ENCODE results near the gene SEPTIN11.
A peak's percentile ranks its signal among the peaks of the same experiment; 100 is the strongest.

SEPTIN11 gene

GRCh38 chr4:76949276-76950051, at the start of gene SEPTIN11:
Gene SEPTIN11 (plus strand): TSS chr4:76949752. CDS start chr4:76949904, 152 bp downstream.
- peak; percentile 76 for DNase-seq (ENCODE audit: low read depth)

GRCh38 chr4:76902233-76902890, 47.2 kb upstream of the SEPTIN11 start:
- no peak for DNase-seq (ENCODE audit: low read depth)

GRCh38 chr4:76904646-76905190, 44.8 kb upstream of the SEPTIN11 start:
- DNase-seq (ENCODE audit: low read depth): no peak

- no peak for DNase-seq (ENCODE audit: low read depth)
Observed at GRCh38 chr4:76905521-76905920, 44.0 kb upstream of the SEPTIN11 start.

- DNase-seq (ENCODE audit: low read depth): no peak
Observed at GRCh38 chr4:76909711-76910110, 39.8 kb upstream of the SEPTIN11 start.

- no peak for DNase-seq (ENCODE audit: low read depth)
Observed at GRCh38 chr4:76920715-76921114, 28.8 kb upstream of the SEPTIN11 start.

- DNase-seq (ENCODE audit: low read depth): no peak
Observed at GRCh38 chr4:76923619-76924357, 25.8 kb upstream of the SEPTIN11 start.

- DNase-seq (ENCODE audit: low read depth): no peak
Observed at GRCh38 chr4:76926841-76927240, 22.7 kb upstream of the SEPTIN11 start.

- DNase-seq (ENCODE audit: low read depth): no peak
Observed at GRCh38 chr4:76930685-76931084, 18.9 kb upstream of the SEPTIN11 start.

GRCh38 chr4:76931087-76931486, 18.5 kb upstream of the SEPTIN11 start:
- DNase-seq (ENCODE audit: low read depth): no peak

- no peak for DNase-seq (ENCODE audit: low read depth)
Observed at GRCh38 chr4:76931576-76932276, 17.8 kb upstream of the SEPTIN11 start.

GRCh38 chr4:76939184-76939583, 10.4 kb upstream of the SEPTIN11 start:
- no peak for DNase-seq (ENCODE audit: low read depth)

GRCh38 chr4:76943129-76943620, 6.4 kb upstream of the SEPTIN11 start:
- DNase-seq (ENCODE audit: low read depth): no peak

- DNase-seq (ENCODE audit: low read depth): no peak
Observed at GRCh38 chr4:76943790-76944189, 5.8 kb upstream of the SEPTIN11 start.

- no peak for DNase-seq (ENCODE audit: low read depth)
Observed at GRCh38 chr4:76947369-76947768, 2.2 kb upstream of the SEPTIN11 start.

GRCh38 chr4:76948443-76949275, 893 bp upstream of the SEPTIN11 start:
- DNase-seq (ENCODE audit: low read depth): peak; percentile 35

- DNase-seq (ENCODE audit: low read depth): peak; percentile 35
Observed at GRCh38 chr4:76950052-76950955, 752 bp downstream of the SEPTIN11 start.

GRCh38 chr4:76950956-76951671, 1.6 kb downstream of the SEPTIN11 start:
- no peak for DNase-seq (ENCODE audit: low read depth)

- DNase-seq (ENCODE audit: low read depth): no peak
Observed at GRCh38 chr4:76951672-76952010, 2.1 kb downstream of the SEPTIN11 start.
